Uterus (tissue), 4 donors: Measurements from ENCODE around the gene ZNF385C. TPM values are rescaled to one million over a fixed set of nuclear protein-coding genes. Genes with fewer than 3 reads are reported as not detected.

Experiments
- DNase-seq, 2 donors: peaks; one replicate each; pipeline ENCODE4 v3.0.0-alpha.2; 2019 to 2020
- H3K27ac ChIP-seq, 2 donors: fragments of 200-600 bp; sonication (generic); 1 replicate in 1 of 2; 2 replicates in 1 of 2; pipeline ENCODE4 v1.5.1; 2016 to 2018
- H3K27me3 ChIP-seq, 2 donors: fragments of 200-600 bp; sonication (generic); one replicate each; pipeline ENCODE4 v1.5.1; 2018 to 2019; ENCODE audit warnings: control low read depth in 1 of 2
- H3K36me3 ChIP-seq, 2 donors: fragments of 200-600 bp; sonication (generic); one replicate each; pipeline ENCODE4 v1.5.1; 2019; ENCODE audit warnings: control low read depth in 1 of 2
- H3K4me1 ChIP-seq, 2 donors: fragments of 200-600 bp; sonication (generic); one replicate each; pipeline ENCODE4 v1.5.1; 2018 to 2019; ENCODE audit warnings: control low read depth in 1 of 2
- H3K4me3 ChIP-seq, 2 donors: fragments of 200-600 bp; sonication (generic); 1 replicate in 1 of 2; 2 replicates in 1 of 2; pipeline ENCODE4 v1.5.1; 2018 to 2019; ENCODE audit warnings: mild to moderate bottlenecking in 1 of 2
- H3K9me3 ChIP-seq, 2 donors: fragments of 200-600 bp; sonication (generic); one replicate each; pipeline ENCODE4 v1.5.1; 2019; ENCODE audit warnings: control low read depth in 1 of 2
- POLR2A ChIP-seq, 2 donors: fragments of 450-650 bp; IDR thresholded peaks; one replicate each; pipeline ENCODE4 v1.6.1; 2016; ENCODE audit warnings: antibody characterized with exemption in 2 of 2, mild to moderate bottlenecking in 1 of 2, moderate library complexity in 1 of 2
- intact Hi-C: fragments of 100-400 bp; cut with DNase I; formaldehyde crosslinking; loops from one replicate; pipeline ENCODE4 v1.15.1; 2023; ENCODE audit warnings: low total_unique reads
- total RNA-seq, 4 donors: library from RNA; depleted of rRNA in 3 of 4; stranded (reverse); fragments of >200 nt in 3 of 4; gene quantifications; one replicate each; pipeline versions ENCODE4 v1.1.0 to v1.2.4, GENCODE V29; 2014 to 2023
- TF ChIP-seq, protein P1 (sequence below), 4 experiments: fragments of 200-600 bp in 2 of 4; fragments of 450-650 bp in 2 of 4; sonication (generic) in 2 of 4; IDR thresholded peaks; one replicate each; pipeline ENCODE4 v1.5.1; 2016 to 2019; ENCODE audit warnings: antibody characterized with exemption in 4 of 4, mild to moderate bottlenecking in 2 of 4, moderate library complexity in 1 of 4
- donor health status: DM: yes; HTN: yes; CAD: no.

The ZNF385C gene
- total RNA-seq, 4 donors from 2014 or later, result 0.48 to 1.0 TPM; not detected in 2

DNA sequence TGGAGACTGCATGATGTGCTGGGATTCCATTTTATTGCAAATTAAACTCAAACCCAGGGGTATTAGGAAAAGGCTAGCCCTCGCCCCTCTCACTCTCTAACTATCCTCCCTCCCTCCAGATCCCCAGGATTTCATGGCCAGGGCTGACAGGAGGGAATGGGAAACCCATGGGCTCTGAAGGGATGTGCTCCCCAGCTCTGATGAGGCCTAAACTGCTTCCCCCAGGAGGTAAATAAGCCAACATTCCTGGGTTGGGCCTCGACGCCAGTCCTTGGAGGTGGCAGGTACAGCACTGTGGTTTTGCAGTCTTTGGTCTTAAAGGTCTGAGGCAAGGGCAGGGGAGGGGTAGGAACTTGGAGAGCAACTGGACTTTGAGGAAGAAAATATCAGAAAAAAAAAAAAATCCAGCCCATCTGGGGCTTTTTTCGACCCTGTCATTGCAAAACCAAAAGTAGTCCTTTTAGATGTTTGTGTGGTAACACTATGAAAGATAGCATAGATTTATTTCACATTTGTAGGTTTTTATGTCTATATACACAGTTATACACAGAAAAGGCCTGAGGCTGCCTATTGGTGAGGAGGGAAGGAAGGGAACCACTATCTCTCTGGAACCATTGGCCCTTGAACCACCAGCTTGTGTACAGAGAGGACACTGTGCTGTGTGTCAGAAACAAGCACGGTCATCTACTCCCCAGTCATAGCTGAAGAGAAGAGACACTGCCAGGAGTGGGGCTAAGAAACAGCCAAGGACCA lies 59.9 kb downstream of the ZNF385C start:
- no peak overlapping the region for H3K27ac ChIP-seq
- no peaks in the 10 kb centered on the region for H3K4me1 ChIP-seq
- H3K4me3 ChIP-seq, result no peak overlapping the region
- intact Hi-C loops, result no loop called here
- TF ChIP-seq POLR2A (IDR thresholded peaks at IDR 0.05), result no peak
- TF ChIP-seq, protein P1, sequence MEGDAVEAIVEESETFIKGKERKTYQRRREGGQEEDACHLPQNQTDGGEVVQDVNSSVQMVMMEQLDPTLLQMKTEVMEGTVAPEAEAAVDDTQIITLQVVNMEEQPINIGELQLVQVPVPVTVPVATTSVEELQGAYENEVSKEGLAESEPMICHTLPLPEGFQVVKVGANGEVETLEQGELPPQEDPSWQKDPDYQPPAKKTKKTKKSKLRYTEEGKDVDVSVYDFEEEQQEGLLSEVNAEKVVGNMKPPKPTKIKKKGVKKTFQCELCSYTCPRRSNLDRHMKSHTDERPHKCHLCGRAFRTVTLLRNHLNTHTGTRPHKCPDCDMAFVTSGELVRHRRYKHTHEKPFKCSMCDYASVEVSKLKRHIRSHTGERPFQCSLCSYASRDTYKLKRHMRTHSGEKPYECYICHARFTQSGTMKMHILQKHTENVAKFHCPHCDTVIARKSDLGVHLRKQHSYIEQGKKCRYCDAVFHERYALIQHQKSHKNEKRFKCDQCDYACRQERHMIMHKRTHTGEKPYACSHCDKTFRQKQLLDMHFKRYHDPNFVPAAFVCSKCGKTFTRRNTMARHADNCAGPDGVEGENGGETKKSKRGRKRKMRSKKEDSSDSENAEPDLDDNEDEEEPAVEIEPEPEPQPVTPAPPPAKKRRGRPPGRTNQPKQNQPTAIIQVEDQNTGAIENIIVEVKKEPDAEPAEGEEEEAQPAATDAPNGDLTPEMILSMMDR (IDR thresholded peaks at IDR 0.05), result no peak
- no peak for DNase-seq
- H3K36me3 ChIP-seq, result no peaks in the 10 kb centered on the region
- no peaks in the 10 kb centered on the region for H3K27me3 ChIP-seq
- no peaks in the 10 kb centered on the region for H3K9me3 ChIP-seq

DNA sequence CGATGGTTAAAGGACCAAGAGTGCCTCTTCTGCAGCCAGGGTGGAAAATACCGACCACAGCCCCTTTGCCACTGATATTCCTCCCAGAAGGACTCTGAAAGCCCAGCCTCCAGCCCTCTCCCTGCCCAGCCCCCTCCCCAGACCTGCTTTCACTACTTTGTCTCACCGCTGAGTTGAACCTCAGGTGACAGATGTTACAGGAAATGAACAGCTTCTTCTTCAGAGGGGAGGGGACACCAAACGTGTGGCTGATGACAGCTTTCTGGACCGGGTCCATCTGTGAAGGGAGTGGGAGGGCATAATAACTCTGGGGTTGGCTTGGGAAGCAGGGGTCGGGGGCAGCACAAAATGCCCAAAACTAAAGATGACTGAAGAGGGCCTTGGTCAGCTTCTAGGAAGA lies 64.2 kb downstream of the ZNF385C start:
- H3K27ac ChIP-seq, result no peak overlapping the region
- H3K36me3 ChIP-seq, result no peaks in the 10 kb centered on the region
- intact Hi-C loops, result no loop called here
- H3K9me3 ChIP-seq, result no peaks in the 10 kb centered on the region
- no peaks in the 10 kb centered on the region for H3K4me1 ChIP-seq
- no peak for DNase-seq
- H3K27me3 ChIP-seq, result no peaks in the 10 kb centered on the region
- no peak for TF ChIP-seq POLR2A (IDR thresholded peaks at IDR 0.05)
- TF ChIP-seq, protein P1 (IDR thresholded peaks at IDR 0.05), result no peak
- H3K4me3 ChIP-seq, result no peak overlapping the region

- H3K4me3 ChIP-seq, result no peak overlapping the region
- intact Hi-C loops, result no loop called here
- H3K4me1 ChIP-seq, result no peaks in the 10 kb centered on the region
- TF ChIP-seq POLR2A (IDR thresholded peaks at IDR 0.05), result no peak
- TF ChIP-seq, protein P1 (IDR thresholded peaks at IDR 0.05), result no peak
- H3K27me3 ChIP-seq, result no peaks in the 10 kb centered on the region
- no peak for DNase-seq
- H3K36me3 ChIP-seq, result no peaks in the 10 kb centered on the region
- H3K9me3 ChIP-seq, result no peaks in the 10 kb centered on the region
- no peak overlapping the region for H3K27ac ChIP-seq
Measured at GRCh38 chr17:42031584-42031983, 66.7 kb downstream of the ZNF385C start.

GRCh38 chr17:42028791-42029127 lies 69.5 kb downstream of the ZNF385C start:
- no peak overlapping the region for H3K27ac ChIP-seq
- no peaks in the 10 kb centered on the region for H3K9me3 ChIP-seq
- H3K27me3 ChIP-seq, result no peaks in the 10 kb centered on the region
- H3K4me1 ChIP-seq, result no peaks in the 10 kb centered on the region
- intact Hi-C loops, result loop anchor here (5.0 to 10.0 kb wide), 2 partner anchors 64 to 89 kb away; partner anchors contain the start of gene CNP
- H3K36me3 ChIP-seq, result no peaks in the 10 kb centered on the region
- TF ChIP-seq, protein P1 (IDR thresholded peaks at IDR 0.05), result no peak
- TF ChIP-seq POLR2A (IDR thresholded peaks at IDR 0.05), result no peak
- no peak overlapping the region for H3K4me3 ChIP-seq
- no peak for DNase-seq

DNA sequence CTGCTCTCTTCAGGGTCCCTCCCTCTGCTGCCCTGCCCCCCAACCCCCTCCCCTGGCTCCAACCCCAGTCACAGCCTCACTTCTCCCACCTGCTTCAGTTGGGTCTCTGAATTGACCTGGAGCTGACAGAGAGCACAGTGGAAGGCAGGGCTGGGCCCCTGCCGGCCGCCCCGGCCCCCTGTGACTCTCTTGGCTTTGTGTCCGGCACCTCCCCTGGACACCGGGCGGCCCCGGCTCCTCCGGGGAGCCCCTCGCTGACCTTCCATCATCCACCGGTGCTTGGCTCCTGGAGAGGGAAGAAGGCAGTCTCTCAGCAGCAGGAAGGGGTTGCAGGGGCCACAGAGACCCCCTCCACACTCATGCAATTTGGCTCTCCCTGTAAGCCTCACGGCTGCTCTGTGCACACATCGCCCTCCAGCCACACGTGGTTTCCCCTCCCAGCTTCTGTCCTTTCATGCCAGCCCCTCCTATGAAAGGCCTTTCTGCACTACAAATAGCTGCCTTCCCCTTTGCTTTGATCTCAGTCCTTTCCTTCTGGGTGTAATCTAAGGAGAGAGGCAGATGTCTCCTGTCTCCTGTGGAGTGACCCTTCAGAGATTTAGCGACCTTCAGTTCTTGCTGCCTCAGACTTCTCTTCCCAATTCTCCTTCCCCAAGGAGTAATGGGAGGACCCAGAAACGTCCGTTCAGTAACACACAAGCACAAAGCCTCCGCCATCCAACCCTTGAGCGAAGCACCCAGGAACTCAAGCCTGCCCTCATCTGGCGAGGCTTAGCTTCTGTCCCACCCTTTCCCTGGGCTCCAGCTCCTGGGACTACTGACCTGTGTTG lies 70.1 kb downstream of the ZNF385C start:
- Histone ChIP-seq H3K27me3 (no peaks in the 10 kb centered on the region), H3K9me3 (no peaks in the 10 kb centered on the region), H3K4me1 (no peaks in the 10 kb centered on the region), H3K36me3 (no peaks in the 10 kb centered on the region), H3K4me3 (no peak overlapping the region), H3K27ac (no peak overlapping the region)
- no peak for TF ChIP-seq POLR2A (IDR thresholded peaks at IDR 0.05)
- TF ChIP-seq, protein P1 (IDR thresholded peaks at IDR 0.05), result no peak
- intact Hi-C loops, result loop anchor here (5.0 to 10.0 kb wide), 2 partner anchors 63 to 89 kb away; partner anchors contain the start of gene CNP
- no peak for DNase-seq
